Measurements from ENCODE around the gene PYHIN1. TPM values are rescaled to one million over a fixed set of nuclear protein-coding genes. Genes with fewer than 3 reads are reported as not detected.

Gene PYHIN1
- 1 to 10 TPM in 2 of 4 donors, under 1 TPM in 1, not detected in 1; 0.84 to 2.0 (median 1.2) TPM for total RNA-seq

GRCh38 chr1:158931055-158931737, at the start of gene PYHIN1:
TSS of gene PYHIN1 (plus strand) at chr1:158931552. CDS start at chr1:158936911, 5,359 bp downstream.
- no peak for TF ChIP-seq EP300 (IDR thresholded peaks at IDR 0.05)
- TF ChIP-seq POLR2AphosphoS5 (IDR thresholded peaks at IDR 0.05) = no peak
- no peak for TF ChIP-seq POLR2A (IDR thresholded peaks at IDR 0.05)
- TF ChIP-seq CTCF (IDR thresholded peaks at IDR 0.05) = no peak
- WGBS, 2 donors (ENCODE audit: low coverage in 1 of 2) = 52 to 63% methylated on average over 3 of the region's 3 CpGs
- Histone ChIP-seq H3K4me1 (no peaks in the 10 kb centered on the region), H3K27me3 (no peaks in the 10 kb centered on the region), H3K36me3 (no peaks in the 10 kb centered on the region), H3K27ac (no peak within 1 kb of the TSS), H3K4me3 (no peak within 1 kb of the TSS), H3K9me3 (peaks cover 0 to 13% (median 0%) of the 10 kb centered on the region in 3 donors)
- no peak for ATAC-seq

- Histone ChIP-seq H3K27ac (no peak overlapping the region), H3K4me3 (no peak overlapping the region), H3K9me3 (peaks cover 0 to 6% (median 0%) of the 10 kb centered on the region in 3 donors), H3K27me3 (no peaks in the 10 kb centered on the region), H3K36me3 (no peaks in the 10 kb centered on the region), H3K4me1 (no peaks in the 10 kb centered on the region)
- no peak for ATAC-seq
- no peak for TF ChIP-seq EP300 (IDR thresholded peaks at IDR 0.05)
These were observed 37.7 kb upstream of the PYHIN1 start for GRCh38 chr1:158893654-158894053.

GRCh38 chr1:158898722-158899121, 32.6 kb upstream of the PYHIN1 start:
- Histone ChIP-seq H3K27me3 (no peaks in the 10 kb centered on the region), H3K9me3 (peaks cover 0 to 2% (median 0%) of the 10 kb centered on the region in 3 donors), H3K27ac (no peak overlapping the region), H3K36me3 (no peaks in the 10 kb centered on the region), H3K4me1 (no peaks in the 10 kb centered on the region), H3K4me3 (no peak overlapping the region)
- ATAC-seq = no peak
- 68 to 94% methylated on average over 2 of the region's 2 CpGs for WGBS, 2 donors (ENCODE audit: low coverage in 1 of 2)
- TF ChIP-seq CTCF (IDR thresholded peaks at IDR 0.05) (no peak), POLR2AphosphoS5 (IDR thresholded peaks at IDR 0.05) (no peak), POLR2A (IDR thresholded peaks at IDR 0.05) (no peak), EP300 (IDR thresholded peaks at IDR 0.05) (no peak)

GRCh38 chr1:158901623-158902022, 29.7 kb upstream of the PYHIN1 start:
- Histone ChIP-seq H3K4me3 (no peak overlapping the region), H3K4me1 (no peaks in the 10 kb centered on the region), H3K27me3 (no peaks in the 10 kb centered on the region), H3K9me3 (peaks cover 0 to 4% (median 0%) of the 10 kb centered on the region in 3 donors), H3K36me3 (no peaks in the 10 kb centered on the region), H3K27ac (no peak overlapping the region)
- WGBS, 2 donors (ENCODE audit: low coverage in 1 of 2) = 83% methylated on average over 3 of the region's 3 CpGs
- TF ChIP-seq POLR2AphosphoS5 (IDR thresholded peaks at IDR 0.05) (no peak), EP300 (IDR thresholded peaks at IDR 0.05) (no peak), CTCF (IDR thresholded peaks at IDR 0.05) (no peak), POLR2A (IDR thresholded peaks at IDR 0.05) (no peak)
- ATAC-seq = no peak

GRCh38 chr1:158916085-158916484, 15.3 kb upstream of the PYHIN1 start:
- peaks cover 0 to 28% (median 0%) of the 10 kb centered on the region in 3 donors for H3K9me3 ChIP-seq
- no peaks in the 10 kb centered on the region for H3K27me3 ChIP-seq
- 58 to 75% methylated on average over 1 of the region's 1 CpG for WGBS, 2 donors (ENCODE audit: low coverage in 1 of 2)
- TF ChIP-seq POLR2A (IDR thresholded peaks at IDR 0.05) = no peak
- TF ChIP-seq EP300 (IDR thresholded peaks at IDR 0.05) = no peak
- no peak for TF ChIP-seq CTCF (IDR thresholded peaks at IDR 0.05)
- no peak for TF ChIP-seq POLR2AphosphoS5 (IDR thresholded peaks at IDR 0.05)
- ATAC-seq = no peak
- H3K4me1 ChIP-seq = no peaks in the 10 kb centered on the region
- H3K36me3 ChIP-seq = no peaks in the 10 kb centered on the region
- no peak overlapping the region for H3K27ac ChIP-seq
- no peak overlapping the region for H3K4me3 ChIP-seq

Measured in gastroesophageal sphincter (tissue), 4 donors.